ENCODE measurements around the gene BHLHA9.

BHLHA9 gene

DNA sequence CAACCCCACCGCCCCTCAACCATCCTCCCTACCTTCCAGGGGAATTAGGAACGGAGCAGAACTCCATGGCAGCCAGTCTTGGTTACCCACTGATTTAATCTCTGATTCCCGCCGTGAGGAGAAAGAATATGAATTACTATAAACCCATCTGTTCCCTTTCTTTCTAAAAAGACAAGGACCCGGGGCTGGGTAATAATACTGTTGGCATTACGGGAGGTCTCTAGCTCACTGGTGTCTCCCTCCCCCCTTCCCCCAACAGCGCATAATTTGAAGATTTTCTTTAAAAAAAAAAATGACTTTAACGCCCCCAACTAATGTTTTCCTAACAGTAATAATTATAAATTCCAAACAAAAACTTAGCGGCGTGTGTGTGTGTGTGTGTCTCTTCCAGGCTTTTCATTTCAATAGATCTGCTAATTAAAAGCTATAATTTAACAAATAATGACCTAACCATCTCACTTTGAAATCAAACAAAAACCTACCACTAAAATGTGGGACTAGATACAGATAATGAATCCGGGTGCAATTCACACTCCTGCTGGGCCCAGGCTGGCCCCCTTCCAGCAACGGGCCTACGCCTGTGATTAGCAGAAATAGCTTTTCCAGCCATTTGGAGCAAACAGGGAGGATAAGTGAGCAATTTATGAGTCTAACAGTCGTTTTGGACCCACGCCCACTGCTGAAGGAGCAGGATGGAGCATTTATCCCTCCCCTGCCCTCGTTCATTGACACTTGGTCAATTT lies 18.2 kb upstream of the BHLHA9 start:
- Histone ChIP-seq H3K79me1 (replicated peaks; ENCODE audit: low read length, poor library complexity, severe bottlenecking) (no peaks in the 10 kb centered on the region), H2BK15ac (ENCODE audit: low read depth, poor library complexity, severe bottlenecking) (no peak overlapping the region), H2AK5ac (ENCODE audit: low read length, severe bottlenecking) (no peak overlapping the region), H3K27me3 (ENCODE audit: control insufficient read depth in 1 of 2, insufficient read depth in 1 of 2, low read length in 2 of 2) (peaks cover 3 to 7% of the 10 kb centered on the region in 2 experiments), H4K8ac (ENCODE audit: low read length) (no peak overlapping the region), H3K4me3 (ENCODE audit: insufficient read depth in 1 of 2, low read depth in 1 of 2, low read length in 2 of 2) (no peak overlapping the region), H2BK120ac (ENCODE audit: low read depth, low read length) (no peak overlapping the region), H3K9ac (ENCODE audit: low read length) (peak overlapping the region; percentile 40), H3K36me3 (ENCODE audit: control insufficient read depth in 1 of 2, insufficient read depth in 2 of 2, low read depth in 1 of 2, low read length in 2 of 2) (no peaks in the 10 kb centered on the region), H3K4me2 (ENCODE audit: low read length, poor library complexity, severe bottlenecking) (no peak overlapping the region), H3K4ac (ENCODE audit: low read depth in 1 of 2, low read length in 2 of 2) (no peak overlapping the region), H3K9me3 (ENCODE audit: control insufficient read depth, low read length) (no peaks in the 10 kb centered on the region), H3K23ac (ENCODE audit: low read length in 2 of 2) (no peak overlapping the region), H3K4me1 (ENCODE audit: control insufficient read depth, insufficient read depth, low read depth, low read length) (peaks cover 4% of the 10 kb centered on the region), H2BK12ac (ENCODE audit: low read length in 2 of 2) (no peak overlapping the region), H3K18ac (ENCODE audit: low read depth in 1 of 2, low read length in 2 of 2) (no peak overlapping the region), H2AFZ (ENCODE audit: low read depth, low read length) (no peak overlapping the region), H2BK5ac (ENCODE audit: low read depth, low read length, poor library complexity, severe bottlenecking) (no peak overlapping the region), H3K14ac (ENCODE audit: low read length in 2 of 2) (no peak overlapping the region), H3K27ac (ENCODE audit: low read length, poor library complexity, severe bottlenecking) (no peak overlapping the region), H4K91ac (ENCODE audit: low read length) (no peak overlapping the region)
- DNase-seq, result no peak
- 73% methylated on average over 13 of the region's 16 CpGs for WGBS

DNA sequence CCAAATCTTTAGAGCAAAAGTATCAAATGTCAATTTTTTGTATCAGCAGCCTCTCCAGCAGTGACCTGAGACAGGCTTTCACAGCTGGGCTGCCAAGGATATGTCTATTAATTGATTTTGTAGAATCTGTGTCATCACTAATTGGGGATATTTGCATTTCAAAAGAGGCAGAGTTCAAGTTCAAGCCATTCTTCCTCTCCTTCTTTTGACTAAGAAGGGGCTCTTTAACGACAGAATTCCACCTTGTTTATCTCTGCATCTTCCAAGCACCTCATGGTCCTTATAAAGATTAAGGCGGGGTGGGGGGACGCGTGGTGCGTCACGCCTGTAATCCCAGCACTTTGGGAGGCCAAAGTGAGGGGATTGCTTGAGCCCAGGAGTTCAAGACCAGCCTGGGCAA lies 15.2 kb upstream of the BHLHA9 start:
- Histone ChIP-seq H2BK15ac (ENCODE audit: low read depth, poor library complexity, severe bottlenecking) (no peak overlapping the region), H2BK120ac (ENCODE audit: low read depth, low read length) (no peak overlapping the region), H2BK5ac (ENCODE audit: low read depth, low read length, poor library complexity, severe bottlenecking) (no peak overlapping the region), H3K36me3 (ENCODE audit: control insufficient read depth in 1 of 2, insufficient read depth in 2 of 2, low read depth in 1 of 2, low read length in 2 of 2) (no peaks in the 10 kb centered on the region), H3K9ac (ENCODE audit: low read length) (no peak overlapping the region), H3K4ac (ENCODE audit: low read depth in 1 of 2, low read length in 2 of 2) (no peak overlapping the region), H3K79me1 (replicated peaks; ENCODE audit: low read length, poor library complexity, severe bottlenecking) (no peaks in the 10 kb centered on the region), H3K23ac (ENCODE audit: low read length in 2 of 2) (no peak overlapping the region), H4K91ac (ENCODE audit: low read length) (no peak overlapping the region), H2AK5ac (ENCODE audit: low read length, severe bottlenecking) (no peak overlapping the region), H3K14ac (ENCODE audit: low read length in 2 of 2) (no peak overlapping the region), H3K4me3 (ENCODE audit: insufficient read depth in 1 of 2, low read depth in 1 of 2, low read length in 2 of 2) (no peak overlapping the region), H2AFZ (ENCODE audit: low read depth, low read length) (no peak overlapping the region), H2BK12ac (ENCODE audit: low read length in 2 of 2) (no peak overlapping the region), H3K9me3 (ENCODE audit: control insufficient read depth, low read length) (no peaks in the 10 kb centered on the region), H3K4me1 (ENCODE audit: control insufficient read depth, insufficient read depth, low read depth, low read length) (peaks cover 8% of the 10 kb centered on the region), H3K4me2 (ENCODE audit: low read length, poor library complexity, severe bottlenecking) (no peak overlapping the region), H3K27me3 (ENCODE audit: control insufficient read depth in 1 of 2, insufficient read depth in 1 of 2, low read length in 2 of 2) (peaks cover 3 to 7% of the 10 kb centered on the region in 2 experiments), H3K27ac (ENCODE audit: low read length, poor library complexity, severe bottlenecking) (no peak overlapping the region), H3K18ac (ENCODE audit: low read depth in 1 of 2, low read length in 2 of 2) (no peak overlapping the region), H4K8ac (ENCODE audit: low read length) (no peak overlapping the region)
- no peak for DNase-seq
- WGBS, result 41% methylated on average over 6 of the region's 6 CpGs

DNA sequence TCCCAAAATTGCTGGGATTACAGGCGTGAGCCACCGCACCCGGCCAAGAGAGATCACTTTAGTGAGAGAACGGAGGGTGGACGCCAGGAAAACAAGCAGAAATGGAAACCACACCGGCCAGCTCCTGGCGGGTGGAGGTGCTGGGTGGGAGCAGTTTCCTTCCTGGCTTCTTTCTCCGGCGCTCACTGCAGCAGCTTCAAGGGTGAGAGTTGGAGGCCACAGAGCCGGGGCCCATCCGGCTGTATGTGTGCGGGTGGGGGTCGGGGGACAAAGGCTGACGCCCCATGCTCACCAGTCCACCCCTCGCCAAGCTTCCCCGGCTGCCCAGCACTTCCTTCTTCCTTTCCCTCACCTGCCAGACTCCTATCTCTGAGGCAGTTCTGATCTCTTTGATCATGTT lies 13.5 kb upstream of the BHLHA9 start:
- H4K8ac ChIP-seq (ENCODE audit: low read length), result no peak overlapping the region
- H2BK5ac ChIP-seq (ENCODE audit: low read depth, low read length, poor library complexity, severe bottlenecking), result no peak overlapping the region
- peaks cover 6 to 7% of the 10 kb centered on the region in 2 experiments for H3K27me3 ChIP-seq (ENCODE audit: control insufficient read depth in 1 of 2, insufficient read depth in 1 of 2, low read length in 2 of 2)
- no peaks in the 10 kb centered on the region for H3K9me3 ChIP-seq (ENCODE audit: control insufficient read depth, low read length)
- H3K4me2 ChIP-seq (ENCODE audit: low read length, poor library complexity, severe bottlenecking), result no peak overlapping the region
- H2BK12ac ChIP-seq (ENCODE audit: low read length in 2 of 2), result no peak overlapping the region
- H3K4me1 ChIP-seq (ENCODE audit: control insufficient read depth, insufficient read depth, low read depth, low read length), result peaks cover 11% of the 10 kb centered on the region
- no peak overlapping the region for H3K4me3 ChIP-seq (ENCODE audit: insufficient read depth in 1 of 2, low read depth in 1 of 2, low read length in 2 of 2)
- H3K18ac ChIP-seq (ENCODE audit: low read depth in 1 of 2, low read length in 2 of 2), result no peak overlapping the region
- H3K4ac ChIP-seq (ENCODE audit: low read depth in 1 of 2, low read length in 2 of 2), result no peak overlapping the region
- 88% methylated on average over 16 of the region's 16 CpGs for WGBS
- no peak overlapping the region for H3K9ac ChIP-seq (ENCODE audit: low read length)
- H2BK15ac ChIP-seq (ENCODE audit: low read depth, poor library complexity, severe bottlenecking), result no peak overlapping the region
- H3K27ac ChIP-seq (ENCODE audit: low read length, poor library complexity, severe bottlenecking), result no peak overlapping the region
- no peak overlapping the region for H2AFZ ChIP-seq (ENCODE audit: low read depth, low read length)
- H3K36me3 ChIP-seq (ENCODE audit: control insufficient read depth in 1 of 2, insufficient read depth in 2 of 2, low read depth in 1 of 2, low read length in 2 of 2), result no peaks in the 10 kb centered on the region
- H2BK120ac ChIP-seq (ENCODE audit: low read depth, low read length), result no peak overlapping the region
- no peak overlapping the region for H4K91ac ChIP-seq (ENCODE audit: low read length)
- no peak overlapping the region for H3K14ac ChIP-seq (ENCODE audit: low read length in 2 of 2)
- no peaks in the 10 kb centered on the region for H3K79me1 ChIP-seq (replicated peaks; ENCODE audit: low read length, poor library complexity, severe bottlenecking)
- no peak overlapping the region for H3K23ac ChIP-seq (ENCODE audit: low read length in 2 of 2)
- no peak for DNase-seq
- no peak overlapping the region for H2AK5ac ChIP-seq (ENCODE audit: low read length, severe bottlenecking)

DNA sequence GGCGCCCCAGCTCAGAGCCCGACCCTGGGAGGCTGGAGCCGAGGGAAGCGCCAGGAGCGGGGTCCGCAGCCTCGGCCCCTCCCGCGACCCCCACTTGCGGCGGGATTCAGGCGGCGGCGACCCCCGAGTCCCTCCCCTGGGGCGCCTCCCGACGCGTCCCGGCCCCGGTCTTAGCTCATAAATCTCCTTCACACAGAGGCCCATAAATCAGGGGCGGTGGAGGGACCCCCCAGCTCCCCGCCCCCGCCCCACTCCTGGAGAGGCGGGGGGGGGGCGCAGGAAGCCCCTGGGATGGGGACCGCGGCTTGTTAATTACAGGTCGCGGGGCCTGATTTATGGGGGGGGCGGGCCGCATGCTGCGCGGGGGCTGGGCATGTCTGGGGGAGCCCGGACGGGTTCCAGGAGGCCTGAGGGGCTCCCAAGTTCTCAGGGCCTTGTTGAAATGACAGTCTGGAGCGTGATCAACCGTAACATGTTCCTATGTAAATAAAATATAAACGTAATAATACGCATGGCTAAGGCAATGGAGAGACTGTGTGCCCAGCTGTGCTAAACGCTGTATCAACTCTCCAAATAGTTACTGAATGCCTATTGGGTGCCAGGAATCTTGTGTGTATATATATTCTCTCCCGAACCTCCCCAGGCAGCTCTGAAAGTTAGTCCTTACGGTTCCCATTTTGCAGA lies 10.0 kb upstream of the BHLHA9 start:
- no peak overlapping the region for H3K27ac ChIP-seq (ENCODE audit: low read length, poor library complexity, severe bottlenecking)
- H3K18ac ChIP-seq (ENCODE audit: low read depth in 1 of 2, low read length in 2 of 2), result peak overlapping the region in 1 of 2 experiments; percentile 70
- WGBS, result 34% methylated on average over 22 of the region's 43 CpGs

More for the DNA sequence above, 10.0 kb upstream of the BHLHA9 start:
- Histone ChIP-seq H3K27me3 (ENCODE audit: control insufficient read depth in 1 of 2, insufficient read depth in 1 of 2, low read length in 2 of 2) (peaks cover 4 to 6% of the 10 kb centered on the region in 2 experiments), H4K91ac (ENCODE audit: low read length) (no peak overlapping the region), H3K36me3 (ENCODE audit: control insufficient read depth in 1 of 2, insufficient read depth in 2 of 2, low read depth in 1 of 2, low read length in 2 of 2) (no peaks in the 10 kb centered on the region), H3K4ac (ENCODE audit: low read depth in 1 of 2, low read length in 2 of 2) (peak overlapping the region; percentile 22 to 75), H2AFZ (ENCODE audit: low read depth, low read length) (peak overlapping the region; percentile 58), H4K8ac (ENCODE audit: low read length) (peak overlapping the region; percentile 97), H3K9me3 (ENCODE audit: control insufficient read depth, low read length) (no peaks in the 10 kb centered on the region), H3K4me2 (ENCODE audit: low read length, poor library complexity, severe bottlenecking) (peak overlapping the region; percentile 74), H2AK5ac (ENCODE audit: low read length, severe bottlenecking) (no peak overlapping the region), H2BK120ac (ENCODE audit: low read depth, low read length) (no peak overlapping the region), H2BK12ac (ENCODE audit: low read length in 2 of 2) (peak overlapping the region in 1 of 2 experiments; percentile 24), H3K4me1 (ENCODE audit: control insufficient read depth, insufficient read depth, low read depth, low read length) (peaks cover 7% of the 10 kb centered on the region), H3K9ac (ENCODE audit: low read length) (peak overlapping the region; percentile 82), H3K14ac (ENCODE audit: low read length in 2 of 2) (peak overlapping the region in 1 of 2 experiments; percentile 77), H3K79me1 (replicated peaks; ENCODE audit: low read length, poor library complexity, severe bottlenecking) (no peaks in the 10 kb centered on the region), H2BK5ac (ENCODE audit: low read depth, low read length, poor library complexity, severe bottlenecking) (no peak overlapping the region), H3K4me3 (ENCODE audit: insufficient read depth in 1 of 2, low read depth in 1 of 2, low read length in 2 of 2) (peak overlapping the region; percentile 48 to 82), H3K23ac (ENCODE audit: low read length in 2 of 2) (no peak overlapping the region), H2BK15ac (ENCODE audit: low read depth, poor library complexity, severe bottlenecking) (no peak overlapping the region)
- DNase-seq, result no peak
